Measurements from ENCODE around the gene ATP2B2.

ATP2B2 gene

DNA sequence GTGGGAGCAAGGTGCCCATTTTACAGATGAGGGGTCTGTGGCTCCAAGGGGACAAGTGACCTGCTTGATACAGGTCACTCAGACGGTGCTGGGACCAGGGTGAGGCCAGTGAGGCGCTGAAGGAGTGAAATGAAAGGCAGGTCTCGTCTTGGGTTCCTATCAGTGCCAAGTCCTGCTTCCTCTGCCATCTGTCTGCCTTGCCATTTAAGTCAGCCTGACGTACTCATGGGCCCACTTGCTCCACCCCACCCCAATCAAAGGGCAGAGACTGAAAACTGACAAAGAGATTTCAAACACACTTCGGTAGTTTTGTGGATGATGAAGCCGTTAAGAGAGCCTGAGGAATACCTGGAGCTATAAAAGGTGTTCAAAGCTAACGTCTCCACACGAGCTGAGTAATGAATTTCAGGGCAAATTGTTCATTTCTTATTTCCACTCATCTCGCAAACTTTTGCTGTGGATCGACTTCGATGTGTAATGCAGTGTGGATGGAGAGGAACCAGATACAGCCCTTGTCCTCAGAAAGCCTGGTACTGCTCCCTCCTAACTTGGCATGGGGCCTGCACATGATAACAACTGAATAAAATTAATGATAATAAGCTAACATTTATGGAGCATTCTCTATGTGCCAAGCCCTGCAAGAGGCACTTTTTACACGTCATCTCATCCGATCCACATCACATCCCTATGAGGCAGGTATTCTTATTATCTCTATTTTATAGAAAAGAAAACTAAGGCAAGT is 36.6 kb downstream of the ATP2B2 start:
- DNase-seq, result no peak

DNA sequence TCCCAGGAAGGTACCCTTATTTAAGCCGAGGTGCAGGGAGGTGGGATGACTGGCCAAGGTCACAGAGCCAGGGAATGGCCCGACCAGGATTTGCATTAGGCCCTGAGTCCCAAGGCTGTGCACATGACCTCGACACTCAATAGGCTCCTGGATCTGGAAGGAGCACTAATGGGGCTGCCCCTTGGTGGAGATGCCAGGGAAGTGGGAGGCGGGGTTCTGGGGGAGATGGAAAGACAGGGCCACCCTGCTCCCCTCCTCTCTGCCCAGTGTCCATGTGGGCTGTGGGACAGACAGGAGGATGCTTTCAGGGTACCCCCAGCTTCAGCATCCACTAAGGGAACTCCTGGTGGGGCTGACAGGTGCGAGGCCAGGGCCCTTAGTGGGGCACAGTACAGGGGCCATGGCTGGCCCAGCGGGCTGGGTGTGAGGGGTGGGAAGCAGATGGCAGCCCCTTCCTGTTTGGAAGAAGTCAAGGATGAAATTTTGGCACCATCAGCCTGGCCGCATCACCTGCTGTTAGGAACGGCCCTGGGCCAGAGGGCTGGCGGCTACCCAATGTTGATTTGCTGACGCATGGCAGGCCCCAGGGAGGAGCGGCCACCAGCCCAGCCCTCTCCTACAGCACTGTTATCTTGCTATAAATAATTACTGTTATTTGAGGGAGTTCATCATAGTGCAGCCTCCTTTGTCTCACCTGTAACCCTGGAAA is 37.3 kb downstream of the ATP2B2 start:
- no peak for DNase-seq

- DNase-seq, result no peak
Observed at GRCh38 chr3:10467204-10467603, 38.2 kb downstream of the ATP2B2 start.

GRCh38 chr3:10466186-10466585 is 39.2 kb downstream of the ATP2B2 start:
- no peak for DNase-seq

DNA sequence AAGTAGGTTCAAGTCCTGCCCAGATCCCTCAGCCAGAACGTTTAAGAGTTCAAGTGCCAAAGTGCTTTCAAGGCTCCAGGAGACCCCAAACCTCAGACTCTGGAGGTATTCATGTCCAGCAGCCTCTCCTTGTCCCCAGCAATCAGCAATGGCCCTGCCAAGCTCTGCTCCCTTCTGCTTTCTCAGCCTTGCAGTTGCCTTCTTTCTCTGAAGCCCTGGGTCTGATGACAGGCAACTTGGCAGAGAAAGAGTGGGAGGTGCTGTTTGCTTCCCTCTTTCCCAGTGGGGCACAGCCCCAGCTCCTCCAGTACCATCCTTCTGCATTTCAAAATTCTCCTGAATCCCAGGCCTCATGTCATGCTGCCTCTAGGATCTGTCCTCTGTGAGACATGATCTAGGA is 40.2 kb downstream of the ATP2B2 start:
- DNase-seq, result no peak

- no peak for DNase-seq
Observed at GRCh38 chr3:10463533-10464434, 41.6 kb downstream of the ATP2B2 start.

DNA sequence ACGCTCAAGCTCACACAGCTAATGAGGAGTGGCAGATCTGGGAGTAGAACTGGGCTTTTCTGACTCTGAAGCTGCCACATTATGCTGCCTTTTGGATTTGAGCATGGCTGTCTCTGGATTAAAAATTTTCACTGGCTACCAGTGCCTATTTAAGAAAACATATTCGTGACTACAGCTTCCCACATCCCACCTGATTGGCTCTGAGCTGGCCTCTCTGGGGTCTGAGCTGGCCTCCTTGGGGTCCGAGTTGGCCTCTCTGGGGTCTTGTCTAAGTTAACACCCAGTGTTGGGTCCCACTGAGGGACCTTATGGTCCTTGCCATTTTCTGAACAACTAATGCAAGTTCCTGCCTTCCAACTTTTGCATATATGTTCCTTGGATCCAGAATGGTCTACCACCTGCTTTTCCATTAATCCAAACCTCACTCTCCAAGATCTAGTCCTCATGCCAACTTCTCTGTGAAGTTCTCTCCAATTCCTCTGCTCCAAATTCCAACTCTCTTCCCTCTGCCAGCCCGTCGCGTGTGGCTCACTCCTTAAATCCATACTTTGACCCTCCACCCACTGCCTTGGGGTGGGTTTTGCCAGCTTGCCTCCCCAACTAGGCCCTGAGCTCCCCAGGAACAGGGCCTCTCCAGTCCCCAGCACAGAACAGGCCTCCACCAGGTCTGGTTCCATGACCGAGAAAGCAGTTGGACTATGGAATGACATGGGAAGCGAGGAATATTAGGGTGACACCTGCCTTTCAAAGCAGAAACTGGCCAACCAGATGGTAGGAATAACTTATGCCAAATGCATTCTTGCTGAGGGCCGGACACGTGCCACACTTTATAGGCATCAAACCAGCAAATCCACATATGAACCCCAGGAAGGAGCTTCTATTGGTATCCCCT is 42.5 kb downstream of the ATP2B2 start:
- DNase-seq, result no peak

DNA sequence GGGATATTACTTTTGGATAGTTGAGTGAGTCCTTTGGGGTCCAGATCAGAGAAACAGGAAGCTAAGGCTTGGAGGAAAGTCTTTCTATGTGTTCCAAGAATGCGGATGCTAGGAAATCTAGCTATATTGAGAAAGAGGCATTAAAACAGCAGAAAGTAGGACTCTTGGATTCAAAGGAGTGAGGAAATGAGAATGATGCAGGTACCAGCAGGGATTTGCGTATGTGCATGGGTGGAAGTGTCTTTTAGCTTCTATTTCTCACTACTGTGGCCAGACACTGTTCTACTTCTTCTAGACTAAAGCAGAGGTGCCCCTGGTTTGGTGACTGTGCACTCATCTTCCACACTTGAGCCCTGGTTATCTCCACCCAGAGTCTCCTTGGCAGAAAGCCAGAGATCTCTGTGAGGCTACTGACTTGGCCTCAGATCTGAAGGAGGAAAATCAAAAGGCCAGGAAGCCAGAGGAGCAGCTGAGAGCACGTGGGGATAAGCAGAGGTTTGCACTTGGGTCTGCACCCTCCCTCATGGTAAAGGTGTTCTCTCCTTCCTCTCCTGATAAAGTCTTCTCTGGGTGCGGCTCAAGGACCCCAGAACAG is 44.3 kb downstream of the ATP2B2 start:
- no peak for DNase-seq

DNA sequence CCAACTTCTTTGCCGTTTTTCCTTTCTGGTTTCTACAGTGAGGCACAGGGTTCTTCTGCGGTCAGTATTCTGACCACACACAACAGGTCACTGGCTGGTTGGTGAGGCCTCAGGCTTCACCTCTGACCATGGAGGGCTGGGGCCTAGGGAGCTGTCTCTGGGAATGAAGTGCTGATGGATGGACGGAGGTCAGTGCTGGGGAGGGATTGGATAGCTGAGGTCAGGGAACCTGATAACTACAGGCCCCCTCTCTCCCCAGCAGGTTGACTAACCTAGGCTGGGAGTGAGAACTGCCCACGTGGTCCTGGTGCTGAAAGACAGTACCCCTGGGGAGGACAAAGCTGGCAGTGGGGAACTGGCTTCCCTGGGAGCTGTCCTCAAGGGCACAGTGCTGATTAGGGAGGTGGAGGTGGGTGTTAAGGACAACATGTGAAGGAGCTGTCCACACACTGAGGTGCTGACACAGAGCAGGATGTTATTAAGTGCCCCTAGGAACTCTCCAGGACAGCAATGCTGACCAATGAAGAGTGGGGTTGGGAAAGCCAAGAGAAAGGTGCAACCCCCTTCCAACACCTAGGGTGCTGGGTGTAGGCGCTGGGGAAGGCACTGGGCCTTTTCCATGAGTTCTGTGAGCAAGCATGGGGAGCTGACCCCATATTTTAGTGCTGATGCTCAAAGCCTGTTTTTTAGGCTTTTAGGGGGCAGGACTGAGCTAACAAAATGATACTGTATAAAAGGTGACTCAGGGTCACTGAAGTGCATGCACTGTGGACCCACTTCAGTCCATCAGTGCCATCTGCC is 45.2 kb downstream of the ATP2B2 start:
- DNase-seq, result peak; percentile 12

DNA sequence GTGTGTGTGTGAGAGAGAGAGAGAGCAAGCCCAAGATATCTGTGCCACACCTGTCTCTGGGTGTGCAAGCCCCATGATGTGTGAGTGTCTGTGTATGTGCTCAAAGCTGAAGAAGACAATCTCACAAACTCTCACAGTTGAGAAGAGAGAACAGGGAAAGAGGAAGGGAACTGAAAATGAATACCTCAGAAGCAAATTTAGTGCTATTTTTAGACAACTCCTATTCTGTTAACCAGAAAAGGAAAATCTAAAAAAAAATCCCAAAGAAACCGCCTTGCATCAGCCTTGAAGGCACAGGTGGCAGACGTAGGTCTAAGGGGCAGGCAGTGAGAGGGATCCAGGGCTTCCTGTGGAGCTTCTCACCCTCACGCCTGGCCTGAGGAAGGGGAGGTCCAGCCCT is 47.8 kb downstream of the ATP2B2 start:
- DNase-seq, result no peak

DNA sequence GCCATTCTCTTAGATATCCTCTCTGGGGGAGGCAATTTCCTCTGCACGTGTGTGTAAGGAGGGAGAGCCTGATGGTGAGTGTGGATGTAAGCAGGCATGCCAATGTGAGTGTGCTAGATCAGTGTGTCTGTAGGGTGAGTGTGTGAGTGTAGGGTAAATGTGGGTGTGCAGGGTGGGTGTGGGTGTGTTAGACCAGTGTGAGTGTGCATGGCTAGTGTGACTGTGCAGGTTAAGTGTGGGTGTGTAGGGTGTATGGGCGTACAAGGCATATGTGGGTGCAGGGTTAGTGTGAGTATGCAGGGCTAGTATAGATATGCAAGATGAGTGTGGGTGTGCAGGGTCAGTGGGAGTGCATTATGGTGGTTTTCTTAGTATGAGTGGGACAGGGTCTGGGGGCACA is 48.4 kb downstream of the ATP2B2 start:
- DNase-seq, result no peak

GRCh38 chr3:10455545-10455914 is 49.9 kb downstream of the ATP2B2 start:
- DNase-seq, result no peak

GRCh38 chr3:10454907-10455544 is 50.4 kb downstream of the ATP2B2 start:
- no peak for DNase-seq

DNA sequence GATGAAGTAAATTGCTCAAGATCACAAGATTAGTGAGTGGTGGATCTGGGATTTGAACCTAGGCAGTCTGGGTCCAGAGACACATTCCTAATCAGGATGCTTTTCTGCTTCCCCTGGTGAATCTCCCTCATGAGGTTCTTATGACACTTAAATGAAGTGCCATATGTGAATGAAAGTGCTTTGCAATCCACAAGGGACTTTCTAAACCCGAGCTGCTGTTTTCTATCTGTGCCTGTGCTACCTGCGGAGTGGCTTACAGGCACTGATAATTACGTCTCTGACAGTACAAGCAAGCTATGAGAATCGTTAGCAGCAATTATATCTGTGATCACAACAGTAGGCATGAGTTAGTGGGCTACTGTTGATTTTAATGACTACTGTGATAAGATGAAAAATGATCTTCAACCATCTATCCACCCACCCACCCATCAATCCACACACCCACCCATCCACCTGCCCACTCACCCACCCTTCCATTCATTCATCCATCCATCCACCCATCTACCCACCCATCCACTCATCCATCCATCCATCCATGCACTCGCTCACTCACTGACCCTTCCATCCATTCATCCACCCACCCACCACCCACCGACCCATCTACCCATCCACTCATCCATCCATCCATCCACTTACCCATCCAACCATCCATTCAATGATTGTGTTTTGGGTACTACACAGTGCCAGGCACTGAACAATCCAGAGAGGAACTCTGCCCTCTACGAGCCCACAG is 51.8 kb downstream of the ATP2B2 start:
- DNase-seq, result no peak

DNA sequence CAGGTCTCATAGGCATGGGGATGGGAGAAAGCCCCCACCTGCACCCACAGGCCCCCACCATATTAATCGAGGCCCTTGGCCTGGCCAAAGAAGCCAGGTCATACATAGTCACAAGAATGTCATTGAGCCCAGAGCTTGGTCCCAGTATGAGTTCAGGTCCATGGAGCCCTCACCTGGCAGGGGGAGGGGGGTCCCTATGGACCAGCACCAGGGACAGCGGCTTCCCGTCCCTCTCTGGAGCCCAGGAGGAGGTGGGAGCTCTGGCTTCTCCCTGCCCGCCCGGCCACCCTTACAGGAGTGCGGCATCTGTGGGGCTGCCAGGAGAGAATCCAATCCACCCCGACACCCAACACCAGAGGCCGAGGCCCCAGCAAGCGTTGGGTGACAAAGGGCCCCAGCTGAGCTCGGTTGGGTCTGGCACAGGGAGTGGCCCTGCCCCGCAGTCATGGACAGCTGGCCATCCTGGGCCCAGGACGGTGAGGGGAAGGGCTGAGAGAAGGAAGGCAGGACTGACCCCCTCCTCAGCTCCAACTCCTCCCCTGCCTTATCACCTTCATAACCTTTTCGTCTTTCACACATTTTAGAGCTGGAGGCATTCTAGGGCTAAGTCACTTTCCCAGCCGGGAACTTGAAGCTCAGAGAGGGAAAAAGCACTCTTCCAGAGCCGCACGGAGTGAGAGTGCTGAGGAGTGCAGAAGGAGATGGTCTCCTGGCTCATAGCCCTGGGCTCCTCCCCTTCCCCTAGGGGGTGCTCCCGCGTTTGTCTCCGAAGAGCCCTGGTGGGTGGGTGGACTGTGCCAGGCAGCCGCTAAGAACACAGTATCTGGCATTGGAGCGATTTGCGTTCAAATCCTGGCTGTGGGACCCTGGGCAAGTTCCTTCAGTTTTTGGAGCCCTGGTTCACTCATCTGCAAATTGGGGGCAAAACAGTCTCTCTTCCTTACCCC is 54.6 kb downstream of the ATP2B2 start:
- no peak for DNase-seq

DNA sequence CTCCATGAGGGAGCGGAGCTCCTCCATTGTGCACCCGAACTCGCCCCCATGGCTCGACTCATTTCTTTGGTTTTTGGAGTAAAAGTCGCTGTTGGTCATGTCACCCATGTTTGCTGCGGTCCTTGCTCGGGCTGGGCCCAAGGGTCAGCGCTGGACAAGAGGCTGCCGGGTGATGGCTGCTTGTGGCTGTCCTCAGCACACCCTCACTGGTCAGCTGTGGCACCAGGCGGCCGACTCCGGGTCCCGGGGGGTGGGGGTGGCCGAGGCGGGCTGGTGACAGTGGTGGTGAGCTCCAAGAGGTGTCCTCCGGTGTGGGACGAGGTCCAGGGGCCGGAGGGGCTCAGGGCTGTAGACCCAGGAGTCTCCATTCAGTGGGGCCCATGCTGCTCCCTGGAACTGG is 56.0 kb downstream of the ATP2B2 start:
- no peak for DNase-seq

GRCh38 chr3:10448544-10448943 is 56.8 kb downstream of the ATP2B2 start:
- DNase-seq, result no peak

DNA sequence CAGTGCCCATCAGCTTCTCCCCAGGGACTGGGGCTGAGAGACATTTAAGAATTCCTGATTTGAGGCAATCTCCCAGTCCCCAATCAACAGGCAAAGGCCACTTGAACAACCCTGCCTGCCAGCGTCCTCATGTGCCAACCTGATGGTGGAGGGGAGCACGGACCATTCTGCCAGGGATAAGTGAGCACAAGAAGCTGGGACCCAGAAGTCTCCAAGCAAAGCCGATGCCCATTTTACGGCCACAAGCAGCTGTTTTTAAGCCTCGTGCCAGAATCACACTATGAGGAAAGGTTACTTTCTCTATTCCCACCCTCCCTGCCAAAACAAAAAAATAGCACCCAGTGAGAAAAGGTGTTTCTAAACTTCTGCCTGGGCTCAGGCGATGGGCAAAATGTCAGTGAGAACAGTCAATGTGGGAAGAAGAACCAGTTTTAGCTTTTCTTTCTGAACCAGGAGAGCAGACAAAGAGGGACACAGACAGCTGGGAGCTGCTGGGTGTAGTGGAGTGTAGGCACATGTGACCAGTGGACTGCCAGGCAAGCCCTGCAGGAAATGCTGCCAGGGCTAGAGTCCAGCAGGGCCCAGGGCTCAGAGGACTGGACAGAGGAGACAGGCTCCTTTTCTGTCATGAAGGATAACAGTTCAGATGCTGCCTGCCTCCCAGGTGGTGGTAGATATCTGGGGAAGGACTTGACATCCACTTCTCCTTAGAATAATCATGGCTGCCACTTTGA is 57.7 kb downstream of the ATP2B2 start:
- no peak for DNase-seq

Measured in NK-92 treated with Interleukin-12 subunit alpha and Interleukin-12 subunit beta, amount 100 ng/mL, for 24 hours (cell line).